ENCODE measurements around the gene MED13L.
"Not testable (repeated sequence)": the region's sequence is repeated elsewhere in the genome, so short reads cannot be mapped to it uniquely, and the experiment has no call there.

Gene MED13L

GRCh38 chr12:116153113-116153512, 124.4 kb downstream of the MED13L start:
- DNase-seq (ENCODE audit: low spot score): no peak

GRCh38 chr12:116152268-116152667, 125.2 kb downstream of the MED13L start:
- no peak for DNase-seq (ENCODE audit: low spot score)

- no peak for DNase-seq (ENCODE audit: low spot score)
Observed at GRCh38 chr12:116150452-116150851, 127.0 kb downstream of the MED13L start.

- no peak for DNase-seq (ENCODE audit: low spot score)
Observed at GRCh38 chr12:116150001-116150400, 127.5 kb downstream of the MED13L start.

- no peak for DNase-seq (ENCODE audit: low spot score)
Observed at GRCh38 chr12:116148844-116149243, 128.6 kb downstream of the MED13L start.

GRCh38 chr12:116146386-116146785, 131.1 kb downstream of the MED13L start:
- no peak for DNase-seq (ENCODE audit: low spot score)

- no peak for DNase-seq (ENCODE audit: low spot score)
Observed at GRCh38 chr12:116145451-116145850, 132.0 kb downstream of the MED13L start.

- DNase-seq (ENCODE audit: low spot score): no peak
Observed at GRCh38 chr12:116144384-116144783, 133.1 kb downstream of the MED13L start.

GRCh38 chr12:116143909-116144308, 133.6 kb downstream of the MED13L start:
- DNase-seq (ENCODE audit: low spot score): no peak

GRCh38 chr12:116142936-116143898, 134.3 kb downstream of the MED13L start:
- no peak for DNase-seq (ENCODE audit: low spot score)

GRCh38 chr12:116141833-116142162, 135.7 kb downstream of the MED13L start:
- DNase-seq (ENCODE audit: low spot score): no peak

GRCh38 chr12:116141110-116141832, 136.2 kb downstream of the MED13L start:
- no peak for DNase-seq (ENCODE audit: low spot score)

- no peak for DNase-seq (ENCODE audit: low spot score)
Observed at GRCh38 chr12:116140529-116140928, 137.0 kb downstream of the MED13L start.

- DNase-seq (ENCODE audit: low spot score): no peak
Observed at GRCh38 chr12:116138781-116139180, 138.7 kb downstream of the MED13L start.

GRCh38 chr12:116138364-116138763, 139.1 kb downstream of the MED13L start:
- DNase-seq (ENCODE audit: low spot score): no peak

- DNase-seq (ENCODE audit: low spot score): no peak
Observed at GRCh38 chr12:116137318-116137717, 140.2 kb downstream of the MED13L start.

- DNase-seq (ENCODE audit: low spot score): no peak
Observed at GRCh38 chr12:116136340-116136739, 141.2 kb downstream of the MED13L start.

GRCh38 chr12:116135209-116135930, 142.1 kb downstream of the MED13L start:
- no peak for DNase-seq (ENCODE audit: low spot score)

- DNase-seq (ENCODE audit: low spot score): no peak
Observed at GRCh38 chr12:116133636-116134214, 143.8 kb downstream of the MED13L start.

GRCh38 chr12:116133149-116133548, 144.3 kb downstream of the MED13L start:
- no peak for DNase-seq (ENCODE audit: low spot score)

GRCh38 chr12:116131987-116132386, 145.5 kb downstream of the MED13L start:
- not testable (repeated sequence) for DNase-seq (ENCODE audit: low spot score)

GRCh38 chr12:116131176-116131575, 146.3 kb downstream of the MED13L start:
- no peak for DNase-seq (ENCODE audit: low spot score)
